Central memory CD8-positive, alpha-beta T cell (primary cell): ENCODE measurements around the gene F7.

Experiments used
- ATAC-seq: fragments of 150-1000 bp; cut with Tn5 transposase; replicated peaks from 2 replicates; pipeline ENCODE4 v1.10.0; 2022; ENCODE audit warnings: mild to moderate bottlenecking, moderate FRiP score, moderate number of reproducible peaks; ENCODE audit not compliant: poor library complexity, severe bottlenecking; ENCODE audit errors: extremely low read depth
- DNase-seq, 2 donors: peaks; one replicate each; pipeline ENCODE4 v3.0.0; 2021; ENCODE audit warnings: low spot score in 2 of 2
- H3K27ac Mint-ChIP-seq: one replicate; pipeline ENCODE4 v1.8.0; 2022; ENCODE audit warnings: low read depth, mild to moderate bottlenecking, moderate library complexity, mixed read lengths
- H3K27me3 Mint-ChIP-seq: one replicate; pipeline ENCODE4 v1.8.0; 2022; ENCODE audit warnings: mixed read lengths
- H3K36me3 Mint-ChIP-seq: one replicate; pipeline ENCODE4 v1.8.0; 2022; ENCODE audit warnings: mild to moderate bottlenecking, moderate library complexity, mixed read lengths; ENCODE audit not compliant: insufficient read depth
- H3K4me1 Mint-ChIP-seq: one replicate; pipeline ENCODE4 v1.8.0; 2022; ENCODE audit warnings: mixed read lengths
- H3K4me3 Mint-ChIP-seq: one replicate; pipeline ENCODE4 v1.8.0; 2022; ENCODE audit warnings: mild to moderate bottlenecking, moderate library complexity, mixed read lengths
- H3K9me3 Mint-ChIP-seq: one replicate; pipeline ENCODE4 v1.8.0; 2022; ENCODE audit warnings: mixed read lengths

Gene F7

GRCh38 chr13:113064000-113064533 lies 41.5 kb upstream of the F7 start:
- no peak overlapping the region for H3K27ac Mint-ChIP-seq

DNA sequence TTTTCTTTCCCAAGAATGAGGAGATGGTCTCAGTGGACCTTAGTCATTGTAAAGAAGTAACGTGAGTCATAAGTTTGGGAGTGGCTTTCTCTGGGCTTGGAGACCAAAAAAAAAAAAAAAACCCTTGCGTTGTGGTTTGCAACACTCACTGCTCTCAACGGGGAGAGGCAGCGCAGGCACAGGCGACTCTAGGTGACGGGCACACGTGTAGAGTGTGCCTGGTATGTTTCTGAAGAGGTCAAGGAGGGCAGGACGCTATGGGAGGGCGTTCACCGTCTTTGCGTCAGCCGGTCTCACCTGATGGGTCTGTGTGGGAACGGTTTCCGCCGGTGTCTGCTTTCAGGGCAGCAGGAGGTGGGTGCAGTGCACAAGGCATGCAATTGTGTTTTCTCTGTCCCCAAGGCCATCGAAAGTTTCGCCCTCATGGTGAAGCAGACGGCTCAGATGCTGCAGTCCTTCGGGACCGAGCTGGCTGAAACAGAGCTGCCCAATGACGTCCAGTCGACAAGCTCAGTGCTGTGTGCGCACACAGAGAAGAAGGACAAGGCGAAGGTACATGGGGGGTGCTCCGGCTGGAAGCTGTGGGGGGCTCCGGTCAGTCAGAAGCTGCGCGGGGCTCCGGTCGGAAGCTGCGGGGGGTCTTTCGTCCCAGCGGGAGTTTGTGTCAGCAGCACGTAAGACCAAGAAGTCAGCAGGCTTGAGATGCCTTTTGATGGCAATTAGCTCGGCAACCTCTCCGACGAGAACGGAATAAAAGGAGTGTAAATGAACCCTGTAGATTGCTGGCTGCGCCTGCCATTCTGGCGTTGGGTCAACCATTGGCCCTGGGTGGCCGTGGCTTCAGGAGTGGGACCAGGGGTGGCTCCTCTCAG lies 40.8 kb upstream of the F7 start:
- ATAC-seq, result no peak
- H3K27ac Mint-ChIP-seq, result no peak overlapping the region
- H3K4me3 Mint-ChIP-seq, result no peak overlapping the region
- no peaks in the 10 kb centered on the region for H3K9me3 Mint-ChIP-seq
- H3K27me3 Mint-ChIP-seq, result no peaks in the 10 kb centered on the region
- no peaks in the 10 kb centered on the region for H3K4me1 Mint-ChIP-seq
- H3K36me3 Mint-ChIP-seq, result no peaks in the 10 kb centered on the region
- no peak for DNase-seq

More at GRCh38 chr13:113064000-113064533, 41.5 kb upstream of the F7 start:
- Mint-ChIP-seq H3K4me1 (no peaks in the 10 kb centered on the region), H3K36me3 (no peaks in the 10 kb centered on the region), H3K27me3 (no peaks in the 10 kb centered on the region), H3K4me3 (no peak overlapping the region), H3K9me3 (no peaks in the 10 kb centered on the region)
- no peak for ATAC-seq
- DNase-seq, result no peak

DNA sequence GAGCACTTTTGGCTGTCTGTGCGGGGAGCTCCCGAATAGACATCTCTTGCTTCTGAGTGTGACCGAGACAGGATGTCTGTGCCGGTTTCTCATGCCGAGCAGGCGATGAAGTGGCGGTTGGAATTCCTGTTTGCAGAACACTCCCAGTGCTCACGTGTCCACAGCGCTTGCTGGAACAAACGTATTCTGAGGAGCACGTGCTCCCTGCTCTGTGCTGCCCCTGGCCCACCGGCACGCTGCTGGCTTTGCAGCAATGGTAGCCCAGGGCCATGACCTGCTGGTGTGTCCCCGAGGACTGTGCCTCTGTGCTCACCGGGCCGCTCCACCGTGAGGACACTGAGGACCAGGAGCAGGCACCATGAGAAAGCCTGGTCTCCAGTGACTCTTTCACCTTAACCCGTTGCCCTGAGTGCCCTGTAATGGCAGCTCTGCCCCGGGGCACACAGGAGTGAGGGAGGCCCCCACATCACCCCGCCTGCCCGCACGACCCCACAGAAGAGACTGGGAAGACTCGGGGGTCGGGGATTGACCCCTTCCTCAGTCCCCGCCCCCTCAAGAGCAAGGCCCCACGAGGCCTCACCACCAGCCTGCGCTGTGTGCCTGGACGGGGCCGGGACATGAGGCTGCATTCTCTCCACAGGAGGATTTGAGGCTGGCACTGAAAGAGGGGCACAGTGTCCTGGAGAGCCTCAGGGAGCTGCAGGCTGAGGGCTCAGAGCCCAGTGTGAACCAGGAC lies 40.0 kb upstream of the F7 start:
- Mint-ChIP-seq H3K27ac (no peak overlapping the region), H3K9me3 (no peaks in the 10 kb centered on the region), H3K4me3 (no peak overlapping the region), H3K4me1 (no peaks in the 10 kb centered on the region), H3K36me3 (no peaks in the 10 kb centered on the region), H3K27me3 (no peaks in the 10 kb centered on the region)
- ATAC-seq (no peak), DNase-seq (no peak)

DNA sequence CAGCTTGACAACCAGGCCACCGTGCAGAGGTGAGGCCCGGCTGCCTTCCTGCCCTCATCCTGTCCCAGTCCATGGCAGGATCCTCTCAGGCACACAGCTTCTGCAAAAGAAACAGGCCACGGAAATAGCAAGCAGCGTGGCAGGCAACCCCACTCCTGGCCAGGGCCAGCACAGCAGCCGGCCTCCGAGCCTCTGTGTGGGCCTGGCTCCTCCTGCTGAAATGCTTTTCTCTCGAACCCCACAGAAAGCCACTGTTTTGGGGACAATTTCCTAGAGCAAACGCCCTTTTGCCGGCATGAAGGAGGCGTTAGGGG lies 39.5 kb upstream of the F7 start:
- Mint-ChIP-seq H3K27ac (no peak overlapping the region), H3K4me3 (no peak overlapping the region), H3K36me3 (peaks cover 3% of the 10 kb centered on the region), H3K27me3 (no peaks in the 10 kb centered on the region), H3K9me3 (no peaks in the 10 kb centered on the region), H3K4me1 (no peaks in the 10 kb centered on the region)
- DNase-seq, result no peak
- ATAC-seq, result no peak

DNA sequence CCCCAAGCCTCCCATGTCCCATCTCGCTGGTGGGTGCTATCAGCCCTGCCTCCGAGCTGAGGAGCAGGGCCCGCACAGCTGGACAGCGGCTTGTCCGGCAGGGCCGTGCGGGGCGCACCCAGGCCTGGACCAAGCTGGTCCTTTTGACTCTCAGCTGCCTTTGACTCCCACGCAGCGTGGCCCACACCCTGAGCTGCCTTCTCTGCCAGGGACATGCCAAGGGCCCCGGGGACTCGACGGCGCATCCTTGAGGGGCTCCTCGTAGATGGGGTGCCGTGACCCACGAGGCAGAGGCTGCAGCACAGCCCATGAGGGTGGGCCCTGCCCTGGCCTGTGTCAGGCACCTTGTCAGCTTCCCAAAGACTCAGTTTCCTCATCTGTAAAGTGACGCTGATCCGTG lies 38.8 kb upstream of the F7 start:
- ATAC-seq (no peak), DNase-seq (no peak)
- Mint-ChIP-seq H3K9me3 (no peaks in the 10 kb centered on the region), H3K4me1 (no peaks in the 10 kb centered on the region), H3K27ac (no peak overlapping the region), H3K4me3 (no peak overlapping the region), H3K27me3 (no peaks in the 10 kb centered on the region), H3K36me3 (peaks cover 3% of the 10 kb centered on the region)

GRCh38 chr13:113069861-113070805 lies 35.5 kb upstream of the F7 start:
- no peaks in the 10 kb centered on the region for H3K27me3 Mint-ChIP-seq
- DNase-seq (no peak), ATAC-seq (no peak)
- H3K9me3 Mint-ChIP-seq, result no peaks in the 10 kb centered on the region
- H3K4me1 Mint-ChIP-seq, result no peaks in the 10 kb centered on the region
- H3K36me3 Mint-ChIP-seq, result peaks cover 3% of the 10 kb centered on the region
- no peak overlapping the region for H3K27ac Mint-ChIP-seq
- H3K4me3 Mint-ChIP-seq, result no peak overlapping the region

- no peaks in the 10 kb centered on the region for H3K27me3 Mint-ChIP-seq
- no peak overlapping the region for H3K27ac Mint-ChIP-seq
- DNase-seq, result no peak
- no peaks in the 10 kb centered on the region for H3K4me1 Mint-ChIP-seq
- H3K9me3 Mint-ChIP-seq, result no peaks in the 10 kb centered on the region
- H3K4me3 Mint-ChIP-seq, result no peak overlapping the region
- peaks cover 3% of the 10 kb centered on the region for H3K36me3 Mint-ChIP-seq
- no peak for ATAC-seq
Observed at GRCh38 chr13:113070855-113071254, 34.7 kb upstream of the F7 start.

DNA sequence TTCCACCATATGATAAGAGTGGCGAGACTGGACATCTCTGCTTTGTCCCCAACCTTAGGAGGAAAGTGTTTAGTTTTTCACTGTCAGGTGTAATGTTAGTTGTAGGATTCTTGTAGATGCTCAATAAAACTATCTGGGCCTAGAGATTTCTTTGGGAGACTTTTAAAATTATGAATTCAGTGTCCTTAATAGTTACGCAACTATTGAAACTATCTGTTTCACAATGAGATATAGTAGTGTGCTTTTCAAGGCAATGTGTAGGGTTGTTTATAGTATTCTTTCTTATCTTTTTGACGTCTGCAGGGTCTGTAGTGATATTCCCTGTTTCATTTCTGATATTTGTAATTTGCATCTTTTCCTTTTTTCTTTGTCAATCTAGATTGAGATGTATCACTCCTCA lies 33.2 kb upstream of the F7 start:
- no peak for DNase-seq

GRCh38 chr13:113073942-113074341 lies 31.6 kb upstream of the F7 start:
- Mint-ChIP-seq H3K9me3 (no peaks in the 10 kb centered on the region), H3K4me3 (no peak overlapping the region), H3K4me1 (no peaks in the 10 kb centered on the region), H3K36me3 (peaks cover 3% of the 10 kb centered on the region), H3K27ac (no peak overlapping the region), H3K27me3 (no peaks in the 10 kb centered on the region)
- ATAC-seq, result no peak
- no peak for DNase-seq

More for the DNA sequence above, 33.2 kb upstream of the F7 start:
- no peaks in the 10 kb centered on the region for H3K9me3 Mint-ChIP-seq
- no peak overlapping the region for H3K4me3 Mint-ChIP-seq
- H3K27ac Mint-ChIP-seq, result no peak overlapping the region
- no peaks in the 10 kb centered on the region for H3K27me3 Mint-ChIP-seq
- no peak for ATAC-seq
- peaks cover 3% of the 10 kb centered on the region for H3K36me3 Mint-ChIP-seq
- no peaks in the 10 kb centered on the region for H3K4me1 Mint-ChIP-seq

- no peaks in the 10 kb centered on the region for H3K9me3 Mint-ChIP-seq
- DNase-seq (no peak), ATAC-seq (no peak)
- no peaks in the 10 kb centered on the region for H3K4me1 Mint-ChIP-seq
- H3K27ac Mint-ChIP-seq, result no peak overlapping the region
- H3K36me3 Mint-ChIP-seq, result peaks cover 3% of the 10 kb centered on the region
- no peaks in the 10 kb centered on the region for H3K27me3 Mint-ChIP-seq
- no peak overlapping the region for H3K4me3 Mint-ChIP-seq
Observed at GRCh38 chr13:113074401-113074800, 31.2 kb upstream of the F7 start.

- no peaks in the 10 kb centered on the region for H3K9me3 Mint-ChIP-seq
- no peak for ATAC-seq
- no peak overlapping the region for H3K4me3 Mint-ChIP-seq
- no peak overlapping the region for H3K27ac Mint-ChIP-seq
- DNase-seq, result no peak
- H3K4me1 Mint-ChIP-seq, result no peaks in the 10 kb centered on the region
- H3K27me3 Mint-ChIP-seq, result no peaks in the 10 kb centered on the region
- peaks cover 3% of the 10 kb centered on the region for H3K36me3 Mint-ChIP-seq
Observed at GRCh38 chr13:113074876-113075275, 30.7 kb upstream of the F7 start.

GRCh38 chr13:113075711-113076110 lies 29.9 kb upstream of the F7 start:
- Mint-ChIP-seq H3K36me3 (peaks cover 3% of the 10 kb centered on the region), H3K27me3 (no peaks in the 10 kb centered on the region), H3K9me3 (no peaks in the 10 kb centered on the region), H3K4me1 (no peaks in the 10 kb centered on the region), H3K27ac (no peak overlapping the region), H3K4me3 (no peak overlapping the region)
- ATAC-seq (no peak), DNase-seq (no peak)
